Uterus (tissue), 2 donors: ENCODE results near the gene BTG4.

Experiments used
- POLR2A ChIP-seq, 2 donors: fragments of 450-650 bp; IDR thresholded peaks; one replicate each; pipeline ENCODE4 v1.6.1; 2016; ENCODE audit warnings: antibody characterized with exemption in 2 of 2, mild to moderate bottlenecking in 1 of 2, moderate library complexity in 1 of 2
- TF ChIP-seq, protein P1 (sequence below), 4 experiments: fragments of 200-600 bp in 2 of 4; fragments of 450-650 bp in 2 of 4; sonication (generic) in 2 of 4; IDR thresholded peaks; one replicate each; pipeline ENCODE4 v1.5.1; 2016 to 2019; ENCODE audit warnings: antibody characterized with exemption in 4 of 4, mild to moderate bottlenecking in 2 of 4, moderate library complexity in 1 of 4

- TF ChIP-seq, protein P1, sequence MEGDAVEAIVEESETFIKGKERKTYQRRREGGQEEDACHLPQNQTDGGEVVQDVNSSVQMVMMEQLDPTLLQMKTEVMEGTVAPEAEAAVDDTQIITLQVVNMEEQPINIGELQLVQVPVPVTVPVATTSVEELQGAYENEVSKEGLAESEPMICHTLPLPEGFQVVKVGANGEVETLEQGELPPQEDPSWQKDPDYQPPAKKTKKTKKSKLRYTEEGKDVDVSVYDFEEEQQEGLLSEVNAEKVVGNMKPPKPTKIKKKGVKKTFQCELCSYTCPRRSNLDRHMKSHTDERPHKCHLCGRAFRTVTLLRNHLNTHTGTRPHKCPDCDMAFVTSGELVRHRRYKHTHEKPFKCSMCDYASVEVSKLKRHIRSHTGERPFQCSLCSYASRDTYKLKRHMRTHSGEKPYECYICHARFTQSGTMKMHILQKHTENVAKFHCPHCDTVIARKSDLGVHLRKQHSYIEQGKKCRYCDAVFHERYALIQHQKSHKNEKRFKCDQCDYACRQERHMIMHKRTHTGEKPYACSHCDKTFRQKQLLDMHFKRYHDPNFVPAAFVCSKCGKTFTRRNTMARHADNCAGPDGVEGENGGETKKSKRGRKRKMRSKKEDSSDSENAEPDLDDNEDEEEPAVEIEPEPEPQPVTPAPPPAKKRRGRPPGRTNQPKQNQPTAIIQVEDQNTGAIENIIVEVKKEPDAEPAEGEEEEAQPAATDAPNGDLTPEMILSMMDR (IDR thresholded peaks at IDR 0.05), result no peak
- no peak for TF ChIP-seq POLR2A (IDR thresholded peaks at IDR 0.05)
Measured at GRCh38 chr11:111466615-111467014, 45.6 kb downstream of the BTG4 start.
